Erythroblast (primary cell): Measurements from ENCODE around the gene LCOR.

ENCODE experiments used
- GATA1 ChIP-seq: IDR thresholded peaks from 2 replicates; pipeline ENCODE4 v1.6.1; 2011; ENCODE audit warnings: low read depth, mild to moderate bottlenecking, control low read depth, low read length, moderate library complexity
- POLR2A ChIP-seq: IDR thresholded peaks from 2 replicates; pipeline ENCODE4 v1.6.1; 2011; ENCODE audit warnings: mild to moderate bottlenecking, low read length

- no peak for TF ChIP-seq POLR2A
- no peak for TF ChIP-seq GATA1
Measured at GRCh38 chr10:96968682-96969423, 136.8 kb downstream of the LCOR start.
